NCI-H2029 treated with DMSO at 0.1 percent for 48 hours (cell line): ENCODE results near the gene TMCO6.
"Not testable (repeated sequence)": the region's sequence is repeated elsewhere in the genome, so short reads cannot be mapped to it uniquely, and the experiment has no call there.

Experiments
- DNase-seq: peaks from one replicate; lab custom pipeline; 2025; lab: John Stamatoyannopoulos, UW

Gene TMCO6

GRCh38 chr5:140630292-140631035 is 8.8 kb upstream of the TMCO6 start:
- DNase-seq: no peak

GRCh38 chr5:140631036-140631417 is 8.2 kb upstream of the TMCO6 start:
- no peak for DNase-seq

GRCh38 chr5:140631831-140632365 is 7.4 kb upstream of the TMCO6 start:
- DNase-seq: peak; percentile 28

- no peak for DNase-seq
Measured at GRCh38 chr5:140632366-140633020, 6.8 kb upstream of the TMCO6 start.

- DNase-seq: no peak
Measured at GRCh38 chr5:140633021-140633471, 6.2 kb upstream of the TMCO6 start, which contains the start of gene CD14. TSS of gene CD14 (minus strand) at chr5:140633175. CDS start at chr5:140633071, 104 bp downstream.

GRCh38 chr5:140633501-140633900 is 5.8 kb upstream of the TMCO6 start:
- no peak for DNase-seq

- DNase-seq: no peak
Measured at GRCh38 chr5:140634103-140634502, 5.1 kb upstream of the TMCO6 start.

- DNase-seq: no peak
Measured at GRCh38 chr5:140635291-140636257, 3.7 kb upstream of the TMCO6 start.

GRCh38 chr5:140637371-140638100 is 1.7 kb upstream of the TMCO6 start:
- no peak for DNase-seq

- not testable (repeated sequence) for DNase-seq
Measured at GRCh38 chr5:140638898-140639147, 428 bp upstream of the TMCO6 start.

GRCh38 chr5:140641716-140642115 is 2.5 kb downstream of the TMCO6 start:
- DNase-seq: no peak

GRCh38 chr5:140642718-140643117 is 3.5 kb downstream of the TMCO6 start:
- no peak for DNase-seq

- DNase-seq: no peak
Measured at GRCh38 chr5:140647042-140647419, 7.8 kb downstream of the TMCO6 start.

- no peak for DNase-seq
Measured at GRCh38 chr5:140658870-140659269, 19.6 kb downstream of the TMCO6 start.

GRCh38 chr5:140660371-140660770 is 21.1 kb downstream of the TMCO6 start:
- DNase-seq: not testable (repeated sequence)

- DNase-seq: no peak
Measured at GRCh38 chr5:140664030-140664358, 24.7 kb downstream of the TMCO6 start.

GRCh38 chr5:140664359-140665119 is 25.3 kb downstream of the TMCO6 start, which contains the start of gene WDR55:
TSS of gene WDR55 (plus strand) at chr5:140664904. CDS start at chr5:140664913, 9 bp downstream.
- DNase-seq: peak; percentile 71

GRCh38 chr5:140671035-140671434 is 31.8 kb downstream of the TMCO6 start:
- not testable (repeated sequence) for DNase-seq

GRCh38 chr5:140671472-140672125 is 32.3 kb downstream of the TMCO6 start:
- DNase-seq: no peak

- DNase-seq: no peak
Measured at GRCh38 chr5:140672455-140673186, 33.4 kb downstream of the TMCO6 start.
